Measurements from ENCODE around the gene RTP5. TPM values are rescaled to one million over a fixed set of nuclear protein-coding genes. Genes with fewer than 3 reads are reported as not detected.
"Not testable (repeated sequence)": the region's sequence is repeated elsewhere in the genome, so short reads cannot be mapped to it uniquely, and the experiment has no call there.

Gene RTP5
- total and polyA plus RNA-seq, 11 donors: not detected

DNA sequence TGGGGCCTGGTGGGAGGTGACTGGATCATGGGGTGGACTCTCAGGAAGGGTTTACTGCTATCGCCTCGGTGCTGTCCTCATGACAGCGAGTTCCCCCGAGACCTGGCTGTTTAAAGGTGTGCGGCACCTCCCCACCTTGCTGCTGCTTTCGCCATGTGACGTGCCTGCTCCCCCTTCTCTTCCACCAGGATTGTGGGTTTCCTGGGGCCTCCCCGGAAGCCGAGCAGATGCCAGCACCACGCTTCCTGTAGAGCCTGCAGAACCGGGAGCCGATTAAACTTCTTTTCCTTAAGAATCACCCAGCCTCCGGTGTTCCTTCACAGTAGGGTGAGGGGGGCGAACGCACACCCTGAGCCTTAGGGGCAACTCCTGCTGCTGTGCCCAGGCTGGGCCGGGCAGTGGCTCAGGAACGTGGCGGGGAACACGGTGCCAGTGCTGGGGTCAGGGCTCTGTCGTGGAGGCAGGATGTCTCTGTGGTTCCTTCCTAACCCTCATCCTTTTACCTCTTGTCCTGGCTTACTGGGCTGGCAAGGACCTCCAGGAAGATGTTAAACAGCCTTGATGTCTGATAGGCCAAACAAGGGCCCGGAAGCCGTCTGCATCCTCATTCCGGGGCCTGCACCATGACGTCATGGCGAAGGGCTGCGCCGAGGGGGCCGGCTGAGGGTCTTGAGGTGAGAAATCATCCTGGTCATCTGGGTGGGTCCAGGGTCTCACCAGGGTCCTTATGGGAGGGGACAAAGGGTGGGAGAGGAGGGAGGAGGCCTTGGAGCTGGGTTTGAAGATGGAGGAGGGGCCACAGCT is 47.9 kb upstream of the RTP5 start:
- Histone ChIP-seq H3K27me3 (no peaks in the 10 kb centered on the region), H3K27ac (peak overlapping the region in 5 of 12 donors; percentile 5 to 67 (median 25)), H3K4me3 (peak overlapping the region in 9 of 12 donors; percentile 14 to 37 (median 20)), H3K9me3 (peaks cover 0 to 5% (median 0%) of the 10 kb centered on the region in 12 donors), H3K36me3 (no peaks in the 10 kb centered on the region), H3K4me1 (peaks cover 0 to 17% (median 0%) of the 10 kb centered on the region in 12 donors)
- DNase-seq: peak in 1 of 5 donors; percentile 26
- peak in 2 of 4 donors; percentile 20 to 83 for ATAC-seq
- TF ChIP-seq POLR2A (IDR thresholded peaks at IDR 0.05): no peak
- TF ChIP-seq, protein P1, sequence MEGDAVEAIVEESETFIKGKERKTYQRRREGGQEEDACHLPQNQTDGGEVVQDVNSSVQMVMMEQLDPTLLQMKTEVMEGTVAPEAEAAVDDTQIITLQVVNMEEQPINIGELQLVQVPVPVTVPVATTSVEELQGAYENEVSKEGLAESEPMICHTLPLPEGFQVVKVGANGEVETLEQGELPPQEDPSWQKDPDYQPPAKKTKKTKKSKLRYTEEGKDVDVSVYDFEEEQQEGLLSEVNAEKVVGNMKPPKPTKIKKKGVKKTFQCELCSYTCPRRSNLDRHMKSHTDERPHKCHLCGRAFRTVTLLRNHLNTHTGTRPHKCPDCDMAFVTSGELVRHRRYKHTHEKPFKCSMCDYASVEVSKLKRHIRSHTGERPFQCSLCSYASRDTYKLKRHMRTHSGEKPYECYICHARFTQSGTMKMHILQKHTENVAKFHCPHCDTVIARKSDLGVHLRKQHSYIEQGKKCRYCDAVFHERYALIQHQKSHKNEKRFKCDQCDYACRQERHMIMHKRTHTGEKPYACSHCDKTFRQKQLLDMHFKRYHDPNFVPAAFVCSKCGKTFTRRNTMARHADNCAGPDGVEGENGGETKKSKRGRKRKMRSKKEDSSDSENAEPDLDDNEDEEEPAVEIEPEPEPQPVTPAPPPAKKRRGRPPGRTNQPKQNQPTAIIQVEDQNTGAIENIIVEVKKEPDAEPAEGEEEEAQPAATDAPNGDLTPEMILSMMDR (IDR thresholded peaks at IDR 0.05): no peak
- 58 to 66% (median 63%) methylated on average over 25 to 28 of the region's 28 CpGs for WGBS, 4 donors
- intact Hi-C loops (cut with DNase I): no loop called here

DNA sequence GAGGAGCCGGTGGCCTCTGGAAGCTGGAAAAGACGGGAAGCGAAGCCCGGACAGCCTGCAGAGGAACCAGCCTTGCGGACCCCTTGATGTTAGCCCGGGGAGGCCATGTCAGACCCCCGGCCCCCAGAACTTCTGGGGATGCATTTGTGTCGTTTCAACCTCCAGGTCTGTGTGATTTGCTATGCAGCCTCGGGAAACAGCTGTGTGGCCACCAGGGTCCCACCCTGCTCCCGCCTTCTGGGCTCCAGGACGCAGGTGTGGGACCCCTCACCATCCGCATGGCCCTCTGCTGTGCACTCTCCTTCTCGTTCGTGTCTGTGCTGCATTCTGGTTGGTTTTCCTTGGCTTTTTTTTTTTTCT is 47.3 kb upstream of the RTP5 start:
- no peaks in the 10 kb centered on the region for H3K36me3 ChIP-seq
- H3K27me3 ChIP-seq: no peaks in the 10 kb centered on the region
- H3K27ac ChIP-seq: peak overlapping the region in 1 of 12 donors; percentile 67
- DNase-seq (no peak), ATAC-seq (no peak)
- H3K4me1 ChIP-seq: peaks cover 0 to 13% (median 0%) of the 10 kb centered on the region in 12 donors
- TF ChIP-seq POLR2A (IDR thresholded peaks at IDR 0.05): no peak
- TF ChIP-seq, protein P1 (IDR thresholded peaks at IDR 0.05): no peak
- 71 to 76% (median 74%) methylated on average over 14 of the region's 14 CpGs for WGBS, 4 donors
- H3K9me3 ChIP-seq: peaks cover 0 to 11% (median 2%) of the 10 kb centered on the region in 12 donors
- intact Hi-C loops (cut with DNase I): no loop called here
- peak overlapping the region in 4 of 12 donors; percentile 15 to 31 (median 21) for H3K4me3 ChIP-seq

DNA sequence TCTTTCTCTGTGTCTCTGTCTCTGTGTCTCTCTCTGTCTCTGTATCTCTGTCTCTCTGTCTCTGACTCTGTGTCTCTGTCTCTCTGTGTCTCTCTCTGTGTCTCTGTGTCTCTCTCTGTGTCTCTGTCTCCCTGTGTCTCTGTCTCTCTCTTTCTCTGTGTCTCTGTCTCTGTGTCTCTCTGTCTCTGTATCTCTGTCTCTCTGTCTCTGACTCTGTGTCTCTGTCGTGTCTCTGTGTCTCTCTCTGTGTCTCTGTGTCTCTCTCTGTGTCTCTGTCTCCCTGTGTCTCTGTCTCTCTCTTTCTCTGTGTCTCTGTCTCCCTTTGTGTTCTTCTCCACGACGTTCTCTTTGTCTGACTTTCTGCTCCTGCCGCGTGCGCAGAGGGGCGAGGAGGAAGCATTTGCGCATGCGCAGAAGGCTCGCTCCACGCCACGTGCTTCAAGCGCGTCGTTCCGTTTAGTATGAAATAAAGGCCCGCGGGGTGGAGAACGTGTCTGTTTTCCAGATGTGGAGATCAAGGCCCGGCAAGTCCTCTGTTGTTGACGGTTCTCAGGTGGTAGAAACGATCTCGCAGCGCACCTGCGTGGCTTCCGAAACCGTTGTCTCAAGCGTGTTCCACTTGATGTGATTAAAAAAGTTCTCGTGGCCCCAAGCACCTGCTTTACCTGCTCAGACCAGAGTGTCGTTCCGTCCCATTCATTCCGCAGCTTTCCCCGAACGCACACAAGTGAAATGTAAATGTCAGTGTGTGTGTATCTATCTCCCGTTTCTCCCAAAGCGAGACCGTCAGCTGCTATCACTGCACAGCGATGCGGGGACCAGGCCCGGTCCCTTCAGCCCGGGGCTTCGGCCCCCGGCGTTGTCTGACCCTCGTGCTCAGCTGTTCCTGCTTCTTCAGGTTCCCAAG is 45.7 kb upstream of the RTP5 start:
- peak in 1 of 5 donors; percentile 35 for DNase-seq
- intact Hi-C loops (cut with DNase I); ATAC-seq; H3K4me3 ChIP-seq; H3K27me3 ChIP-seq; H3K36me3 ChIP-seq; H3K27ac ChIP-seq; H3K4me1 ChIP-seq: not testable (repeated sequence)
- 87 to 89% (median 87%) methylated on average over 45 of the region's 45 CpGs for WGBS, 4 donors
- H3K9me3 ChIP-seq: peaks cover 0 to 19% (median 7%) of the 10 kb centered on the region in 12 donors

DNA sequence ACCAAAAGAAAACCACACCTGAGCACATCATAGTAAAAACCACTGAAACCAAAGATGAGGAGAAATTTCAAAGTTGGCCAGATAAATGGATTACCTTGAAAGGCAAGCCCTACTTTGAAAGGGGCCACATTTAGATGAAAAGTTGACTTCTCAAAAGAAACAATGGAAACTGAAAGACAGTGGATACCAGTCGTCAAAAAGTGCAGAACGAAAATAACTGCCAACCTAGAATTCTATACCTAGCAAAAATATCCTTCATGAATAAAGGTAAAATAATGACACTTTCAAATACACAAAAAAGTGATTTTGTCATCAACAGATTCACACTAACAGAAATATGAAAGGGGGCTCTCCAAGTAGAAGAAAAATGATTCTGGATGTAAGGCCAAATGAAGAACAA is 42.1 kb upstream of the RTP5 start:
- peaks cover 0 to 5% (median 0%) of the 10 kb centered on the region in 9 donors for H3K27me3 ChIP-seq
- H3K27ac ChIP-seq: no peak overlapping the region
- DNase-seq: no peak
- no peak for ATAC-seq
- TF ChIP-seq, protein P1 (IDR thresholded peaks at IDR 0.05): no peak
- no peak for TF ChIP-seq POLR2A (IDR thresholded peaks at IDR 0.05)
- H3K9me3 ChIP-seq: peaks cover 0 to 19% (median 7%) of the 10 kb centered on the region in 12 donors
- intact Hi-C loops (cut with DNase I): no loop called here
- H3K4me3 ChIP-seq: no peak overlapping the region
- no peaks in the 10 kb centered on the region for H3K4me1 ChIP-seq
- no peaks in the 10 kb centered on the region for H3K36me3 ChIP-seq
- WGBS, 4 donors: 81 to 83% (median 83%) methylated on average over 2 of the region's 2 CpGs

All from heart left ventricle (tissue), 16 donors.